PC-9 (cell line): ENCODE data around the gene PTGES3L. TPM values are rescaled to one million over a fixed set of nuclear protein-coding genes. Genes with fewer than 3 reads are reported as not detected.

Experiments
- BruUV-seq: library from RNA; stranded (reverse); fragments of 400-500 nt; replicated peaks from 2 replicates; lab custom pipeline; 2021; lab: Mats Ljungman, UMichigan
- CTCF ChIA-PET: fragments of 300-600 bp; sonication (Branson Sonifier 250); formaldehyde crosslinking; loops from one replicate; lab custom pipeline; 2022; ENCODE audit warnings: antibody characterized with exemption; lab: Charles Lee
- POLR2A ChIA-PET: fragments of 300-600 bp; sonication (Branson Sonifier 250); formaldehyde crosslinking; loops from one replicate; lab custom pipeline; 2022; ENCODE audit warnings: antibody characterized with exemption; ENCODE audit not compliant: unreplicated experiment; lab: Charles Lee
- DNase-seq, 2 experiments: peaks; one replicate each; pipeline versions ENCODE4 v3.0.0 to v3.0.0-alpha.2; 2015 to 2022; ENCODE audit warnings: mixed read lengths in 1 of 2
- H2AFZ ChIP-seq: fragments of 200-600 bp; sonication (generic); 2 replicates; pipeline ENCODE4 v1.8.1; 2017; ENCODE audit warnings: antibody characterized with exemption
- H3F3A ChIP-seq: fragments of 200-600 bp; sonication (generic); 2 replicates; pipeline ENCODE4 v1.8.1; 2017; ENCODE audit warnings: antibody characterized with exemption, mild to moderate bottlenecking, low read depth; ENCODE audit not compliant: insufficient read depth
- H3K27ac ChIP-seq: fragments of 200-600 bp; sonication (generic); 2 replicates; pipeline ENCODE4 v1.6.1; 2016; ENCODE audit warnings: mixed run types
- H3K27me3 ChIP-seq: fragments of 200-600 bp; sonication (generic); 2 replicates; pipeline ENCODE4 v1.6.1; 2016; ENCODE audit warnings: low read depth, mixed run types; ENCODE audit not compliant: insufficient read depth
- H3K36me3 ChIP-seq: fragments of 200-600 bp; sonication (generic); 2 replicates; pipeline ENCODE4 v1.6.1; 2016; ENCODE audit warnings: low read depth, mixed run types
- H3K4me1 ChIP-seq: fragments of 200-600 bp; sonication (generic); replicated peaks from 2 replicates; pipeline ENCODE4 v1.6.1; 2016; ENCODE audit warnings: mixed run types; ENCODE audit not compliant: insufficient read depth
- H3K4me2 ChIP-seq: fragments of 200-600 bp; sonication (generic); 2 replicates; pipeline ENCODE4 v1.6.1; 2017; ENCODE audit warnings: mixed run types
- H3K4me3 ChIP-seq: fragments of 200-600 bp; sonication (generic); 2 replicates; pipeline ENCODE4 v1.6.1; 2016; ENCODE audit warnings: mixed run types
- H3K79me2 ChIP-seq: fragments of 200-600 bp; sonication (generic); 2 replicates; pipeline ENCODE4 v1.6.1; 2017; ENCODE audit warnings: low read depth, mixed run types
- H3K9me2 ChIP-seq: fragments of 200-600 bp; sonication (generic); 2 replicates; pipeline ENCODE4 v1.8.1; 2017; ENCODE audit warnings: mild to moderate bottlenecking; ENCODE audit not compliant: insufficient read depth
- H3K9me3 ChIP-seq: fragments of 200-600 bp; sonication (generic); 2 replicates; pipeline ENCODE4 v1.8.1; 2016; ENCODE audit warnings: low read depth; ENCODE audit not compliant: insufficient read depth
- H4K20me1 ChIP-seq: fragments of 200-600 bp; sonication (generic); 2 replicates; pipeline ENCODE4 v1.8.1; 2017; ENCODE audit not compliant: insufficient read depth
- EZH2 ChIP-seq: fragments of 200-600 bp; sonication (generic); IDR thresholded peaks from 2 replicates; pipeline ENCODE4 v1.8.0; 2017; ENCODE audit warnings: antibody characterized with exemption, low read depth
- intact Hi-C: fragments of 100-400 bp; cut with micrococcal nuclease; formaldehyde crosslinking; loops from one replicate; pipeline ENCODE4 v1.10.0; 2022; ENCODE audit not compliant: unreplicated experiment
- total RNA-seq: library from RNA; stranded (reverse); gene quantifications from 2 replicates; pipeline ENCODE4 v1.2.3, GENCODE V29; 2021
- TF ChIP-seq, protein P1 (sequence below): fragments of 200-600 bp; sonication (generic); conservative IDR thresholded peaks from 2 replicates; pipeline ENCODE4 v1.6.1; 2017; ENCODE audit warnings: mixed run types, antibody characterized with exemption, mild to moderate bottlenecking, moderate library complexity

Gene PTGES3L
- total RNA-seq, 1 experiment from 2014 or later: 0.70 TPM

- 0 out of 2 replicates have a peak, but pooled peaks cover 5% of the 10 kb centered on the region for H3F3A ChIP-seq
- no peak overlapping the region for H3K27ac ChIP-seq
- no peak overlapping the region for H3K4me3 ChIP-seq
- H4K20me1 ChIP-seq: no peaks in the 10 kb centered on the region
- no peaks in the 10 kb centered on the region for H3K9me2 ChIP-seq
- no peaks in the 10 kb centered on the region for H3K36me3 ChIP-seq
- ChIA-PET CTCF (no interaction called here), POLR2A (no interaction called here)
- BruUV-seq: no TSS peak
- intact Hi-C loops: no loop called here
- TF ChIP-seq, protein P1, sequence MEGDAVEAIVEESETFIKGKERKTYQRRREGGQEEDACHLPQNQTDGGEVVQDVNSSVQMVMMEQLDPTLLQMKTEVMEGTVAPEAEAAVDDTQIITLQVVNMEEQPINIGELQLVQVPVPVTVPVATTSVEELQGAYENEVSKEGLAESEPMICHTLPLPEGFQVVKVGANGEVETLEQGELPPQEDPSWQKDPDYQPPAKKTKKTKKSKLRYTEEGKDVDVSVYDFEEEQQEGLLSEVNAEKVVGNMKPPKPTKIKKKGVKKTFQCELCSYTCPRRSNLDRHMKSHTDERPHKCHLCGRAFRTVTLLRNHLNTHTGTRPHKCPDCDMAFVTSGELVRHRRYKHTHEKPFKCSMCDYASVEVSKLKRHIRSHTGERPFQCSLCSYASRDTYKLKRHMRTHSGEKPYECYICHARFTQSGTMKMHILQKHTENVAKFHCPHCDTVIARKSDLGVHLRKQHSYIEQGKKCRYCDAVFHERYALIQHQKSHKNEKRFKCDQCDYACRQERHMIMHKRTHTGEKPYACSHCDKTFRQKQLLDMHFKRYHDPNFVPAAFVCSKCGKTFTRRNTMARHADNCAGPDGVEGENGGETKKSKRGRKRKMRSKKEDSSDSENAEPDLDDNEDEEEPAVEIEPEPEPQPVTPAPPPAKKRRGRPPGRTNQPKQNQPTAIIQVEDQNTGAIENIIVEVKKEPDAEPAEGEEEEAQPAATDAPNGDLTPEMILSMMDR: no peak
- TF ChIP-seq EZH2: no peak
- no peaks in the 10 kb centered on the region for H3K79me2 ChIP-seq
- H3K27me3 ChIP-seq: no peaks in the 10 kb centered on the region
- H3K9me3 ChIP-seq: no peaks in the 10 kb centered on the region
- H3K4me1 ChIP-seq: peaks cover 9% of the 10 kb centered on the region
- DNase-seq: no peak
- no peak overlapping the region for H2AFZ ChIP-seq
- H3K4me2 ChIP-seq: no peak overlapping the region
Observed at GRCh38 chr17:42918902-42919521, 60.9 kb downstream of the PTGES3L start.

Other genes with a start within 250 kb of the PTGES3L start
- 22.8 and 24.8 TPM in 2 replicates for gene EZH1, start 235.0 kb downstream of the PTGES3L start, total RNA-seq
- gene RAMP2, start 218.9 kb downstream of the PTGES3L start, total RNA-seq: 1.1 TPM in 1 of 2 replicates, not detected in the other
- gene VPS25, start 206.6 kb downstream of the PTGES3L start, total RNA-seq: 38.7 and 48.4 TPM in 2 replicates
- gene WNK4, start 199.5 kb downstream of the PTGES3L start, total RNA-seq: 8.3 and 11.9 TPM in 2 replicates
- 49.3 and 49.9 TPM in 2 replicates for gene COA3, start 181.4 kb downstream of the PTGES3L start, total RNA-seq
- not detected in 2 replicates for gene CNTD1, start 181.2 kb downstream of the PTGES3L start, total RNA-seq
- gene BECN1, start 155.8 kb downstream of the PTGES3L start, total RNA-seq: 58.9 and 66.0 TPM in 2 replicates
- gene PSME3, start 146.7 kb downstream of the PTGES3L start, total RNA-seq: 115 and 122 TPM in 2 replicates
- gene AOC2, start 135.5 kb downstream of the PTGES3L start, total RNA-seq: 3.7 TPM in 2 replicates
- 0.98 and 2.8 TPM in 2 replicates for gene AOC3, start 128.9 kb downstream of the PTGES3L start, total RNA-seq
- not detected in 2 replicates for gene G6PC1, start 79.3 kb downstream of the PTGES3L start, total RNA-seq
- 32.6 and 35.4 TPM in 2 replicates for gene AARSD1, start 15.6 kb downstream of the PTGES3L start, total RNA-seq
- 12.7 and 13.8 TPM in 2 replicates for gene RUNDC1, start 485 bp upstream of the PTGES3L start, total RNA-seq
- gene RPL27, start 18.3 kb upstream of the PTGES3L start, total RNA-seq: 593 and 950 TPM in 2 replicates
- gene IFI35, start 26.7 kb upstream of the PTGES3L start, total RNA-seq: 19.7 and 22.1 TPM in 2 replicates
- gene VAT1, start 42.3 kb upstream of the PTGES3L start, total RNA-seq: 212 and 220 TPM in 2 replicates
- gene RND2, start 45.2 kb upstream of the PTGES3L start, total RNA-seq: 0.26 and 0.43 TPM in 2 replicates
- 40.9 and 52.0 TPM in 2 replicates for gene BRCA1, start 145.3 kb upstream of the PTGES3L start, total RNA-seq
- gene NBR1, start 191.1 kb upstream of the PTGES3L start, total RNA-seq: 80.5 and 93.7 TPM in 2 replicates
- gene TMEM106A, start 231.8 kb upstream of the PTGES3L start, total RNA-seq: 8.3 and 8.6 TPM in 2 replicates
- not detected in 2 replicates for gene CCDC200, start 248.5 kb upstream of the PTGES3L start, total RNA-seq